ENCODE measurements around the gene ARTN.

GRCh38 chr1:43885279-43885801 is 48.3 kb upstream of the ARTN start:
- no peak for TF ChIP-seq CTCF (conservative IDR thresholded peaks at IDR 0.05)
- TF ChIP-seq ZFX (IDR thresholded peaks at IDR 0.05) = no peak
